Measurements from ENCODE around the gene GJB1.

GJB1 gene

DNA sequence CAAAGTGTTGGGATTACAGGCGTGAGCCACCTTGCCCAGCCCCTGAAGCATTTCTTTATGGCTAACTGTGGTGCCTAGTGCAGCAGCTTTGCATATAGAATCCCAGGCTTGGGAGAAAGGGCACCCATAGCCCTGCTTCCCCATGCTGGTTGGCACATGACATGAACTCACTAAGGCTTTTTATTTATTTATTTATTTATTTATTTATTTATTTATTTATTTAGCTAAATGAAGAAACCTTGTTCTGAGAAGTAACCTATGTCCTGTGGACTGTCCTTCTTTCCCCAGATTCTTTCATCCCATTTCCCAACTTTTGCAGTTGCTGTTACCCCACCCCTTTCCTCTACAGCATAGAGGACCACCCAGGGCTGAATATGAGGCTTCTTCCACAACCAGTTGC lies 1.9 kb upstream of the GJB1 start:
- peaks cover 4% of the 10 kb centered on the region for H3K27me3 ChIP-seq (ENCODE audit: control insufficient read depth, insufficient read depth, low read length)

DNA sequence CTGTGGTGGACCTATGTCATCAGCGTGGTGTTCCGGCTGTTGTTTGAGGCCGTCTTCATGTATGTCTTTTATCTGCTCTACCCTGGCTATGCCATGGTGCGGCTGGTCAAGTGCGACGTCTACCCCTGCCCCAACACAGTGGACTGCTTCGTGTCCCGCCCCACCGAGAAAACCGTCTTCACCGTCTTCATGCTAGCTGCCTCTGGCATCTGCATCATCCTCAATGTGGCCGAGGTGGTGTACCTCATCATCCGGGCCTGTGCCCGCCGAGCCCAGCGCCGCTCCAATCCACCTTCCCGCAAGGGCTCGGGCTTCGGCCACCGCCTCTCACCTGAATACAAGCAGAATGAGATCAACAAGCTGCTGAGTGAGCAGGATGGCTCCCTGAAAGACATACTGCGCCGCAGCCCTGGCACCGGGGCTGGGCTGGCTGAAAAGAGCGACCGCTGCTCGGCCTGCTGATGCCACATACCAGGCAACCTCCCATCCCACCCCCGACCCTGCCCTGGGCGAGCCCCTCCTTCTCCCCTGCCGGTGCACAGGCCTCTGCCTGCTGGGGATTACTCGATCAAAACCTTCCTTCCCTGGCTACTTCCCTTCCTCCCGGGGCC lies 1.2 kb downstream of the GJB1 start:
- no peak overlapping the region for H3K27ac ChIP-seq (ENCODE audit: low read depth, low read length)
- no peaks in the 10 kb centered on the region for H3K4me1 ChIP-seq (ENCODE audit: control insufficient read depth, insufficient read depth, low read length)
- H3K36me3 ChIP-seq (ENCODE audit: control insufficient read depth, insufficient read depth, low read length), result no peaks in the 10 kb centered on the region
- H3K4me3 ChIP-seq (ENCODE audit: low read length), result no peak overlapping the region
- no peak overlapping the region for H3K9ac ChIP-seq (ENCODE audit: low read length)
- H3K27me3 ChIP-seq (ENCODE audit: control insufficient read depth, insufficient read depth, low read length), result no peaks in the 10 kb centered on the region

More for the DNA sequence above, 1.9 kb upstream of the GJB1 start:
- Histone ChIP-seq H3K27ac (ENCODE audit: low read depth, low read length) (no peak overlapping the region), H3K36me3 (ENCODE audit: control insufficient read depth, insufficient read depth, low read length) (no peaks in the 10 kb centered on the region), H3K9ac (ENCODE audit: low read length) (no peak overlapping the region), H3K4me1 (ENCODE audit: control insufficient read depth, insufficient read depth, low read length) (no peaks in the 10 kb centered on the region), H3K4me3 (ENCODE audit: low read length) (no peak overlapping the region)

DNA sequence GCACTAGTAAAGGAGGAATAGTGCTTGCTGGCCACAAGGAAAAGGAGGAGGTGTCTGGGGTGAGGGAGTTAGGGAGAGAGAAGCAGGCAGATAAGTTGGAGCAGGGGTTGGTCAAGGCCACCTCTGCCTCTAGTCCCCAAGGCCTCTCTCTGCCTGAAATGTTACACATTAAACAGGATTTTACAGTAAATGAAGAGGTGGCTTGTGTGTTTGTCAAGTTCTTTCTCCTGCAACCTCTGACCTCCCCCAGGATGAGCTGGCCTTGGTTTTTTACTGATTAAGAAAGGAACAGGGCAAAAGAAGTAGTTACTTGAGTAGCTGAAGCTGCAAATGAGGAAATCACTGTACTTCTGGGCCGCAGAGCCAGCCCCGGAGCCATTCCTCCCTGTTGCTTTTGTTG lies 2.0 kb downstream of the GJB1 start:
- Histone ChIP-seq H3K9ac (ENCODE audit: low read length) (no peak overlapping the region), H3K36me3 (ENCODE audit: control insufficient read depth, insufficient read depth, low read length) (no peaks in the 10 kb centered on the region), H3K4me1 (ENCODE audit: control insufficient read depth, insufficient read depth, low read length) (no peaks in the 10 kb centered on the region), H3K4me3 (ENCODE audit: low read length) (no peak overlapping the region), H3K27me3 (ENCODE audit: control insufficient read depth, insufficient read depth, low read length) (no peaks in the 10 kb centered on the region), H3K27ac (ENCODE audit: low read depth, low read length) (no peak overlapping the region)

DNA sequence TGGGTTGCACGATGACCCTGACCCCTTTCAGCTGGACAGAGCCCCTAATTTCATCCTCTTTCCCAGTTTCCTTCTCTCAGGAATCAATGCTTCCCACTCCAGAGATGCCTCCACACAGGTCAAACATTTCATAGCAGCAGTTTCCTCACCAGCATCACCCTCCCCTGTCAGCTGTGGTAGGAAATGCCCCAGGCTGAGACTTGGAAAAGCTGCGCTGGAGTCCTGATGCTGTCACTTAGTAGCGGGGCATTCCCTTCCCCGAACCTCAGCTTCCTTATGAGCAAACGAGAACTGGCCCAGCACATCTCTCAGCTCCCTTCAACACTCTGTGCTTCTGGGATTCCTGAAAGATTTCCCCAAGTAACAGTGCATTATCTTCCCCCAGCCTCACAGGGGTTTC lies 2.7 kb downstream of the GJB1 start:
- Histone ChIP-seq H3K36me3 (ENCODE audit: control insufficient read depth, insufficient read depth, low read length) (no peaks in the 10 kb centered on the region), H3K27ac (ENCODE audit: low read depth, low read length) (no peak overlapping the region), H3K4me1 (ENCODE audit: control insufficient read depth, insufficient read depth, low read length) (no peaks in the 10 kb centered on the region), H3K27me3 (ENCODE audit: control insufficient read depth, insufficient read depth, low read length) (no peaks in the 10 kb centered on the region), H3K9ac (ENCODE audit: low read length) (no peak overlapping the region), H3K4me3 (ENCODE audit: low read length) (no peak overlapping the region)

DNA sequence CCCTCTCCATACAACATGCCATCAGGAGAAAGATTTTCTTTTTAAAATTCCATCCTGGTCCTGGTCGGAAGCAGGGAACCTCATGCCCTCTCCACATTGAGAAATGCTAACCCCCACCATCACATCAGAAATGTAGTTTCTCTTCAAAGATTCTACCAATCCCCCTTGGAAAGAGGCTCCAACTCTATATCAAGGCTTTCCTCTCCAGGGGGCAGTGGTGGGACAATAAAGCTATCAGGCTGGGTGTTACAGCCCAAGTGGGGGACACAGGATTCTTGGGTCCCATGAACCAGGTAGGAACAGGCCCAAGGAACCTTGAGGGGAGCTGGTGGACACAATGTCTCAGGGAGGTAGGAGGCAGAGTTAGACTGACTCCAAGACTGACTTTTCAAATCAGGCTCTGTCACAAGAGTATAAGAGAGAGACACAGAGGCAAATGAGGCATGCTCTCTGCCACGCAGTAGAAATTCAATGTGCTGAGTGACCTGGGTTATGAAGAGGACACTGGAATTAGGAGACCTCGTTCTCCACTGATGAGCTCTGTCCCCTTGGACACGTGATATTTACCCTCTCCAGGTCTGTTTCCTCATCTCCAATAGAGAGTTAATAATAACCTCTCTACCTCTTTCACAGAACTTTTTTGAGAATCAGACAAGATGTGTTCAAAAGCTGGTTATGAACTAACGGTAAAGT lies 4.5 kb downstream of the GJB1 start:
- Histone ChIP-seq H3K36me3 (ENCODE audit: control insufficient read depth, insufficient read depth, low read length) (no peaks in the 10 kb centered on the region), H3K27ac (ENCODE audit: low read depth, low read length) (no peak overlapping the region), H3K9ac (ENCODE audit: low read length) (no peak overlapping the region), H3K27me3 (ENCODE audit: control insufficient read depth, insufficient read depth, low read length) (no peaks in the 10 kb centered on the region), H3K4me3 (ENCODE audit: low read length) (no peak overlapping the region), H3K4me1 (ENCODE audit: control insufficient read depth, insufficient read depth, low read length) (no peaks in the 10 kb centered on the region)

DNA sequence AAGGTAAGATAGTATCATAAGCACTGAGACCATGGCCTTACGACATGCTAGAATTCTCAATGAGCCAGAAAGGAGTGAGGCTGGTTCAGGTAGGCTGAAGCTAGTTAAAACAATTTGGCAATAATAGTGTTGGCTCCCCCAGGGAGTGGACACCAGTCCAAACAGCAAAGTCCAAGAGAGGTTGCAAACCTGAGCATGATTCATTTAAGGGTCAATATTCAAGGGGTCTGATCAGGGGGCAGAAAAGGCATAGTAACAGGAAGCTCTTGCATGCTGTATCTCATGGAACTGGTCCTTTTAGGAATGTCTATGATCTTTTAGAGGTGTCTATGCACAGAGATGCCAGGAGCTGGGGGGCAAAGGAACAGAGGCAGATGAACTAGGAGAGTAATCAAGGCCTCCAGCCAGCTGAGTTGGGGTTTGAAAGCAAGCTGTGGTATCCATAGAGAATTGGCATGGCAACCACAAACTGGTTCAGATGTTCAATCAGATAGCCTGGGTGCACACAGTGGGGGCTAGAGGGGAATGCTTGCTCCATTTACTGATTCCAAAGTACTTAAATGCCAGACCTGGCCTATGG lies 5.1 kb downstream of the GJB1 start:
- Histone ChIP-seq H3K4me3 (ENCODE audit: low read length) (no peak overlapping the region), H3K36me3 (ENCODE audit: control insufficient read depth, insufficient read depth, low read length) (no peaks in the 10 kb centered on the region), H3K4me1 (ENCODE audit: control insufficient read depth, insufficient read depth, low read length) (no peaks in the 10 kb centered on the region), H3K9ac (ENCODE audit: low read length) (no peak overlapping the region), H3K27ac (ENCODE audit: low read depth, low read length) (no peak overlapping the region), H3K27me3 (ENCODE audit: control insufficient read depth, insufficient read depth, low read length) (no peaks in the 10 kb centered on the region)

DNA sequence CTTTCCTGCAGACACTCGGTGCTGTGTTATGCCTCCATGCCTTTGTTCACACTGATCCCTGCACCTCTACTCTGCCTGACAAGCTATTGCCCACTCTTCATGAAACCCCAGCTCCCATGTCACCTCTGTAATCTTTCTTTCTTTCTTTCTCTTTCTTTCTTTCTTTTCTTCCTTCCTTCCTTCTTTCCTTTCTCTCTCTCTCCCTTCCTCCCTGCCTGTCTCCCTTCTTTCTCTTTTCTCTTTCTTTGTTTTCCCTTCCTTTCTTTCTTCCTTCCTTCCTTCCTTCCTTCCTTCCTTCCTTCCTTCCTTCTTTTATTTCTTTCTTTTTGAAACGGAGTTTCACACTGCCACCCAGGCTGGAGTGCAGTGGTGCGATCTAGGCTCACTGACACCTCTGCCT lies 12.5 kb downstream of the GJB1 start:
- H3K4me3 ChIP-seq (ENCODE audit: low read length), result no peak overlapping the region
- H3K27me3 ChIP-seq (ENCODE audit: control insufficient read depth, insufficient read depth, low read length), result no peaks in the 10 kb centered on the region
- no peak overlapping the region for H3K9ac ChIP-seq (ENCODE audit: low read length)
- H3K4me1 ChIP-seq (ENCODE audit: control insufficient read depth, insufficient read depth, low read length), result no peaks in the 10 kb centered on the region
- H3K27ac ChIP-seq (ENCODE audit: low read depth, low read length), result no peak overlapping the region
- no peaks in the 10 kb centered on the region for H3K36me3 ChIP-seq (ENCODE audit: control insufficient read depth, insufficient read depth, low read length)

DNA sequence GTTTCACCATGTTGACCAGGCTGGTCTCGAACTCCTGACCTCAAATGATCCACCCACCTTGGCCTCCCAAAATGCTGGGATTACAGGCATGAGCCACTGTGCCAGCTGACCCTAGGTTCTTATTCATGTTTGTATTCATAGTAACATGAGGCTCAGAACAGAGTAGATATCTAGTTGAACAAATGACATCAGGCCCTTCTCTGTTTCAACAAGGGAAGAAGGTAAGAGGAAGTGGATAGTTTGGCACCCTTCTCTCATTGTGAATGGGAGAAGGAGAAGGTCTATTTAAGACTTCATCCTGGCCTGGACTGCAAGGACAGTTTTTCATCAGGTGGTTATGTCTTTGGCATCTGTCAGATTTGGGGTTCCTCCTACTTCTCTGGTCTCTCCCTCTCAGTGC lies 13.8 kb downstream of the GJB1 start:
- Histone ChIP-seq H3K27ac (ENCODE audit: low read depth, low read length) (no peak overlapping the region), H3K27me3 (ENCODE audit: control insufficient read depth, insufficient read depth, low read length) (no peaks in the 10 kb centered on the region), H3K9ac (ENCODE audit: low read length) (no peak overlapping the region), H3K4me1 (ENCODE audit: control insufficient read depth, insufficient read depth, low read length) (no peaks in the 10 kb centered on the region), H3K4me3 (ENCODE audit: low read length) (no peak overlapping the region), H3K36me3 (ENCODE audit: control insufficient read depth, insufficient read depth, low read length) (peaks cover under 1% of the 10 kb centered on the region)

DNA sequence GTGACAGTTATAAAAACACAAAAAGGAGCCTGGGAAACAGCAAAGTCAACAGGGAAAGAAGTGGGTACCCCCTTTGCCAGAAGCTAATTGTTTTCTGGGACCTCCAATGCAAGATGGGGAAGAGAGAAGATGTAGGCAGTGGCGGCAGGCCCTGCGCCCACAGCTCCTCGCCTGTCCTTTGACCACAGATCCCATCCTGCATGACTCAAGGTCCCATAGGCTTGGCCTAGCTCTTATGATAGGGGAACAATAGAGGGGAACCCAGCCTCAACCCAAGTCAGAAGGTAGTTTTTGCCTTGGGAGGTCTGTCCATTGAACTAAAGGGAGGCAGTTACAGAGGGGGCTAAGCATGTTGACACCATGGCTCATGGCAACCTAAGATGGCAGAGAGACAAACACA lies 16.8 kb downstream of the GJB1 start:
- no peaks in the 10 kb centered on the region for H3K4me1 ChIP-seq (ENCODE audit: control insufficient read depth, insufficient read depth, low read length)
- H3K27me3 ChIP-seq (ENCODE audit: control insufficient read depth, insufficient read depth, low read length), result no peaks in the 10 kb centered on the region
- H3K36me3 ChIP-seq (ENCODE audit: control insufficient read depth, insufficient read depth, low read length), result peaks cover 5% of the 10 kb centered on the region
- no peak overlapping the region for H3K9ac ChIP-seq (ENCODE audit: low read length)
- no peak overlapping the region for H3K27ac ChIP-seq (ENCODE audit: low read depth, low read length)
- H3K4me3 ChIP-seq (ENCODE audit: low read length), result no peak overlapping the region

DNA sequence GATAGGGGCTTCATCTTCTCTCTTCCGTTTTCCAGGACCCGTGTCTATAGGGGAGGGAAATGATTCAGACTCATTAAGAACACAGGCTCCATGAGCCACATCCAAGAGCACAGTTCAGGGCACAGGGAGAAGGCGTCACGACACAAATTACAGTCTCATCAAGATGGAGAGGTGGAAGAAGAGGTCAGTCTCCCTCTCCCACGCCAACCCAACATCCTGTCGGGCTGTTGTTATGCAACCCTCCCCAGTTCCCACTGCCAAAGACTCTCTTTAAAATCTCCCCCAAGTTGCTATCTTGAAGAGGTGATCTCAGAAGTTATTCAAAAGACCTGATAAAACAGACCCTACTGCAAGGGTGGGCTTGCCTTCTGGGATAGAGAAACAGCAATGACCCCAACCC lies 18.3 kb downstream of the GJB1 start:
- Histone ChIP-seq H3K27me3 (ENCODE audit: control insufficient read depth, insufficient read depth, low read length) (no peaks in the 10 kb centered on the region), H3K36me3 (ENCODE audit: control insufficient read depth, insufficient read depth, low read length) (peaks cover 5% of the 10 kb centered on the region), H3K4me3 (ENCODE audit: low read length) (no peak overlapping the region), H3K9ac (ENCODE audit: low read length) (no peak overlapping the region), H3K27ac (ENCODE audit: low read depth, low read length) (no peak overlapping the region), H3K4me1 (ENCODE audit: control insufficient read depth, insufficient read depth, low read length) (no peaks in the 10 kb centered on the region)

DNA sequence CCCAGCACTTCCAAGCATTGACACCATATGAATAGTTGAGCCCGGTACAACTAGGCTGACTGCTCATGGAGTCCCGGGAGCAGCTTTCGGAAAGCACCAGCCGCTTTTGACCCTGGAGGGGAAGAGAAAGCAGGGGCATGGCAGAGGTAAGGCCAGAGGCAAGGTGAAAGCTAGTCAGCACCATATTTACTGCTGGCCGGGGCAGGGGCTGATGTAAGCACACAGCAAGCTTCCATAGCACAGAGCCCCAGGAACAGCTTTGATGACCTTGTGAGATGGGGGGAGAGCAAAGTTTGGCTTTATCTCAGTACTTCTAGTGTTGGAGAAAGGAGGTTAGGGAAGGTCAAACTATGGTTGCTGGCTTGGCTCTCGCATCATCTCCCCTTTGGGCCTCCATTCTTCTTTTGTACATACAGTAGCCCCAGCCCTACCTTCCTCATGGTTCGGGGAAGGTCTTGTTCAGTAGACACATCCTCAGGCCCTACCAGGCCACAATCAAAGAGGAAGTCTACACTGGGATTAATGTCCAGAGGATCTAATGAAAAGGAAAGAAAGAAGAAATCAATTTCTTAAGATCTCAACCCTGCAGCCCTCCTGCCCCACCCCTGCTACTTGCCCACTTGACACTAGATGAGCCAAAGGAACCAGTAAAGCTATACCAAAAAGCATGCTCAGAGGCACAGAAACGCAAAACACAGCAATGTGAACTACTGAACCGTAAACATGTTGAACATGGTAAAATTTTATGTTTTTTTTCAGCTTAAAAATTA lies 21.5 kb downstream of the GJB1 start:
- H3K4me1 ChIP-seq (ENCODE audit: control insufficient read depth, insufficient read depth, low read length), result no peaks in the 10 kb centered on the region
- H3K27ac ChIP-seq (ENCODE audit: low read depth, low read length), result no peak overlapping the region
- peaks cover 8% of the 10 kb centered on the region for H3K36me3 ChIP-seq (ENCODE audit: control insufficient read depth, insufficient read depth, low read length)
- H3K9ac ChIP-seq (ENCODE audit: low read length), result no peak overlapping the region
- no peak overlapping the region for H3K4me3 ChIP-seq (ENCODE audit: low read length)
- H3K27me3 ChIP-seq (ENCODE audit: control insufficient read depth, insufficient read depth, low read length), result no peaks in the 10 kb centered on the region

DNA sequence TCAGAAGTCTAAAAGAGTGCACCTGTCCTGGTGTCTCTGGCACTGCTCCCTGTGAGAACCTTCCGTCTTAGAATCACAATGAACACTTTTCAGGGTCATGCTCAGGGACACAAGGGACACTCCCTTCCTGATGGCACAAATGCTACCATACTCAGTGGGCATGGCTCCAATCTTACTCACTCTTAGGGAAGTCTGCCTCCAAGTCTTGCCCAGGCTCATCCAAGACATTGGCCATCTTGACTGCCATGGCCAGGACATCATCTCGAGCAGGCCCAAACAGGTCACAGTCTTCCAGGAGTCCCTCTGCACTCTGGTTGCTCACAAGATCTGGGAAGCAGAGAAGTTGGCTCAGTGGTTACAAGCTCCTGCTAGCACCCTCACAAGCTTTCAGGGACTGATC lies 22.1 kb downstream of the GJB1 start:
- no peak overlapping the region for H3K27ac ChIP-seq (ENCODE audit: low read depth, low read length)
- H3K4me1 ChIP-seq (ENCODE audit: control insufficient read depth, insufficient read depth, low read length), result no peaks in the 10 kb centered on the region
- H3K9ac ChIP-seq (ENCODE audit: low read length), result no peak overlapping the region
- peaks cover 8% of the 10 kb centered on the region for H3K36me3 ChIP-seq (ENCODE audit: control insufficient read depth, insufficient read depth, low read length)
- no peaks in the 10 kb centered on the region for H3K27me3 ChIP-seq (ENCODE audit: control insufficient read depth, insufficient read depth, low read length)
- H3K4me3 ChIP-seq (ENCODE audit: low read length), result no peak overlapping the region
